Neural cell (in vitro differentiated cells): ENCODE data around the gene BRIP1.

Experiments used
- CTCF ChIP-seq: fragments of 450-650 bp; IDR thresholded peaks from 2 replicates; pipeline ENCODE4 v1.5.1; 2014; ENCODE audit warnings: antibody characterized with exemption, mild to moderate bottlenecking, moderate library complexity; ENCODE audit not compliant: poor library complexity, severe bottlenecking
- POLR2AphosphoS5 ChIP-seq: IDR thresholded peaks from 2 replicates; pipeline ENCODE4 v1.6.1; 2012
- RAD21 ChIP-seq: fragments of 450-650 bp; conservative IDR thresholded peaks from 2 replicates; pipeline ENCODE4 v1.6.1; 2014; ENCODE audit warnings: antibody characterized with exemption, mild to moderate bottlenecking, moderate library complexity
- TF ChIP-seq, protein P1 (sequence below): IDR thresholded peaks from 2 replicates; pipeline ENCODE4 v1.6.1; 2012; ENCODE audit warnings: borderline replicate concordance

- TF ChIP-seq CTCF = no peak
- no peak for TF ChIP-seq POLR2AphosphoS5
- TF ChIP-seq, protein P1, sequence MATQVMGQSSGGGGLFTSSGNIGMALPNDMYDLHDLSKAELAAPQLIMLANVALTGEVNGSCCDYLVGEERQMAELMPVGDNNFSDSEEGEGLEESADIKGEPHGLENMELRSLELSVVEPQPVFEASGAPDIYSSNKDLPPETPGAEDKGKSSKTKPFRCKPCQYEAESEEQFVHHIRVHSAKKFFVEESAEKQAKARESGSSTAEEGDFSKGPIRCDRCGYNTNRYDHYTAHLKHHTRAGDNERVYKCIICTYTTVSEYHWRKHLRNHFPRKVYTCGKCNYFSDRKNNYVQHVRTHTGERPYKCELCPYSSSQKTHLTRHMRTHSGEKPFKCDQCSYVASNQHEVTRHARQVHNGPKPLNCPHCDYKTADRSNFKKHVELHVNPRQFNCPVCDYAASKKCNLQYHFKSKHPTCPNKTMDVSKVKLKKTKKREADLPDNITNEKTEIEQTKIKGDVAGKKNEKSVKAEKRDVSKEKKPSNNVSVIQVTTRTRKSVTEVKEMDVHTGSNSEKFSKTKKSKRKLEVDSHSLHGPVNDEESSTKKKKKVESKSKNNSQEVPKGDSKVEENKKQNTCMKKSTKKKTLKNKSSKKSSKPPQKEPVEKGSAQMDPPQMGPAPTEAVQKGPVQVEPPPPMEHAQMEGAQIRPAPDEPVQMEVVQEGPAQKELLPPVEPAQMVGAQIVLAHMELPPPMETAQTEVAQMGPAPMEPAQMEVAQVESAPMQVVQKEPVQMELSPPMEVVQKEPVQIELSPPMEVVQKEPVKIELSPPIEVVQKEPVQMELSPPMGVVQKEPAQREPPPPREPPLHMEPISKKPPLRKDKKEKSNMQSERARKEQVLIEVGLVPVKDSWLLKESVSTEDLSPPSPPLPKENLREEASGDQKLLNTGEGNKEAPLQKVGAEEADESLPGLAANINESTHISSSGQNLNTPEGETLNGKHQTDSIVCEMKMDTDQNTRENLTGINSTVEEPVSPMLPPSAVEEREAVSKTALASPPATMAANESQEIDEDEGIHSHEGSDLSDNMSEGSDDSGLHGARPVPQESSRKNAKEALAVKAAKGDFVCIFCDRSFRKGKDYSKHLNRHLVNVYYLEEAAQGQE = no peak
- TF ChIP-seq RAD21 = no peak
Measured at GRCh38 chr17:61766520-61766919, 96.8 kb downstream of the BRIP1 start.
